Limb (tissue), 2 donors: ENCODE results near the gene CTDNEP1.
A peak's percentile ranks its signal among the peaks of the same experiment; 100 is the strongest.

Experiments
- DNase-seq, 2 donors: peaks; one replicate each; pipeline ENCODE4 v3.0.0-alpha.2; 2016; ENCODE audit errors: extremely low spot score in 2 of 2

CTDNEP1 gene

GRCh38 chr17:7215652-7216180, 35.8 kb downstream of the CTDNEP1 start:
- DNase-seq: peak; percentile 43 to 68

DNA sequence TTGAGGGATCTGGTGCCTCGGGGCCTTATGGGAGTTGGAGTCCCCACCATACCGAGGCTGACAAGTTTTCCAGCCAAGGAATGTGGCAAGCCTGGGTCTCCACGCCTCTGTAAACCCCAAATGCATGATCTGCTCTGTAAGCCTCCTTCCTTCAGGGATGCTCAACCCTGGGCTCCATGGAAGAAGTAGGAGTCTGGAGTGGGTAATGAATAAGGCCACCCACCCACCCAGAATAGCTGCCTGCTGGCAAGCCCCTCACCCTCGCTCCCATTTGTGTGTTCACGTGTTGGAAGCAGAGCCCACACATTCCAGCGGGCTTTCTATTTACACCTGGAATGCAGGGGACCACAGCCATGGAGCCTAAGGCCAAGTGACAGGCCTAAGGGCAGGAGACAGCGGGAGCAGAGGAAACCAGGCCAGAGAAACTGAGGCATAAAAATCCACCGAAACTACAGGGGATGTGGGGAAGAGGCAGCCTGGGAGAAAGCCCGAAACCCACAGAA, 36.3 kb downstream of the CTDNEP1 start:
- DNase-seq: no peak

- DNase-seq: peak; percentile 98 to 100
Observed at GRCh38 chr17:7214300-7215135, 37.0 kb downstream of the CTDNEP1 start.

DNA sequence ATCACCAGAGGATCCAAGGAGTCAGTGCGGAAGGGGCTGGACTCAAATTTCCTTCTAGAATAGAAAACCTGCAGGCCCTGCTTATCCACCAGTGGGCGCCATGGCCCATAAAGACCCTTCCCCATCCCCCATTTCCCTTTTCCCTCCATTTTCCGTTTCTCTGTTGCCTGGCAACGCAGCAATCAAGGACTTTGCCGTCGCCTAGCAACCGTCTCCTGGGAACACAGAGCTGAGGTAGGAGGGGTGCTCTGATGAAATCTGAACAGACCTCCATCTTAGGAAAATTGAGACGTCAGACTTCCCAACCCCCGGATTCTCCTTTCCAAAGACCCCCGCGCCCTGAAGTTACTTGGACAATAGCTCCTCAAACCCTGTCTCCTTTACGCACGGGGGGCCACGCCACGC, 37.6 kb downstream of the CTDNEP1 start:
- peak; percentile 91 to 94 for DNase-seq

GRCh38 chr17:7211491-7212273, 39.9 kb downstream of the CTDNEP1 start:
- DNase-seq: peak in 1 of 2 donors; percentile 74

- no peak for DNase-seq
Observed at GRCh38 chr17:7208754-7209460, 42.6 kb downstream of the CTDNEP1 start.

DNA sequence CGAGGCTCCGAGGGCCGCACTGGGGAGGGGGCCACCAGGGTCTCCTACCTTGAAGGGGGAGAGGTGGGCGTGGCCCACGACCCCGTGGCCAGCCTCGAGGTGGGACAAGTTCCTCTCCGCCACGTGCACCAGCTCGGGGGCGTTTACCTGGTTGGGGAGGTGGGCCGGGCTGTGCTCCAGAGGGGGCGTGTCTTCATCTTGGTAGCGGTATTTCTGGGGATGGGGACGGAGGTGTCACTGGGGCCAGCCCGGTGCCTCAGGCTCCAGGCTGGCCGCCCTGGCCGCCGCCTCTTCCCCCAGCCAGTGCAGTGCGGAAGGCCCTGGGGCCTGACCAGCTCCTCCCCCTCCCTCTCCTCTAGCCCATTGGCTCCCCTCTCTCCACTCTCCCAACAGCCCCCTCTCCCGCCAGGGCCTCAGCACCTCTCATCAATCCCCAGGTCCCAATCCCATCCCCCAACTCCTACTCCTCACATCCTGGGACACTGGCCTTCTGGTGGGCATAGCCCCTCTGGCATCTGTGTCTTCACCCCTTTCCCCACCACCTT, 43.4 kb downstream of the CTDNEP1 start:
- DNase-seq: no peak

GRCh38 chr17:7207120-7208001, 44.2 kb downstream of the CTDNEP1 start:
- no peak for DNase-seq

GRCh38 chr17:7205561-7205960, 46.0 kb downstream of the CTDNEP1 start:
- DNase-seq: no peak

DNA sequence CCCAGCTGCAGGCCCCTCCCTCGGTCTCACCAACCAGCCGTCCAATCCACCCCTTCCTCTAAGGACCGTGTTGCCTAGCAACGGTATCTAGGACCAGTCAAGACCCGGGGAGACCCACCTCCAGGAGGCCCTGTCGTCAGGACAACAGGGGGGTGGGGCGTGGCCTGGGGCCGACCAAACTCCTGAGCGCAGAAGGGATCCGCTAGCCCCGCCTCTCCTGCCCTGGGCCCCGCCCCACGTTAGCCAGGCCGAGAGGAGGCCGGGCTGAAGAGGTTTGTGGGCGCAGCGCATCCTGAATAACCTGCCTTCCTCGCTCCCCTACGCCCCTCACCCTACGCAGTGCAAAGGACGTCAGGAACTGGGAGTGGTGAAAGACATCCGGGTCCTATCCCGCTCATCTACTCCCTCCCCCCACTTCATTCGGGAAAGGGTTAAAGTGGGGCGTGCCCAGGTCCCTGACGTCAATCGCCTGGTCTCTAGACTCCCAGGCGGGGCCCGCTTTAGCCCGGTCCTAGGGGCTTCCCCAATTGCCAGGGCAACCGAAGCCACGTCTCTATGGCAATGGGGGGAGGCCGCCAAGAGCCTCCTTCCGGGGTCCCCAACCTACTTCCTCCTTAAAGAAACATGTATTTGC, 46.6 kb downstream of the CTDNEP1 start:
- DNase-seq: peak; percentile 91 to 94

DNA sequence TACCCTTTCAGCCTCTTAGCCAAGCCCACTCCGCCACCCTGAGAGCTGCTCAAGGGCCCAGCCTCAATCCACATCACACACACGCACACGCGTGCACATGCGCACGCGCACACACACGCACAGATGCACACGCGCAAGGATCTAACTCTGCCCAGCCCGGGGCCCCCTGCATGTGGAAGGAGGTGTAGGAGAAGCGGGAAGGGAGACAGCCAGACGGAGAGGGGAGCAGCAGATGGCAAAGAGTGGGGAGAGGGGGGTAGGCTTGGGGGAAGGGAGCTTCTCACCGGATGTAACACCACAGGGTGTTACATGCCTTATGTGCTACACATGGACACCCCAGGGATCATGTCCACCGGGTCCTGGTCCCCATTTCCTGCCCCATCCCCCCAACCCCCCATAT, 47.2 kb downstream of the CTDNEP1 start:
- DNase-seq: peak in 1 of 2 donors; percentile 66

DNA sequence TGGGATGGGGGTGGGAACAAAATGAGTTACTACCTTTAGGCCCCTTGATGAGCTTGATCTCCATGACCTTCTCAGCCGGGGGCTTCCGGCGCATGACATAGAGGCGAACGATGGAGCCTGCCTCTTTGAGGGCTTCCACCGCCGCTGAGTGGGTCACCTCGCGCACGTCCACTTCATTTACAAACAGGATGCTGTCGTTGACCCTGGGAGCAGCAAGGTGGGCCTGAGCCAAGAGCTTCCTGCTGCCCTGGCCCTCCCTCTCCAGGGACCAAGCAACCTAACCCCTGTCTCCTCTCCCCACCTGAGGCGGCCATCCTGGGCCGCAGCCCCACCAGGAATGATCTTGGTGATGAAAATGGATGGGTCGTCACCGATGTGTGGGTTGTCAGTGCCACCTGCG, 48.1 kb downstream of the CTDNEP1 start:
- no peak for DNase-seq

- DNase-seq: no peak
Observed at GRCh38 chr17:7196651-7197401, 54.7 kb downstream of the CTDNEP1 start.

- DNase-seq: no peak
Observed at GRCh38 chr17:7195971-7196370, 55.6 kb downstream of the CTDNEP1 start.
